GM21529 (cell line): Measurements from ENCODE around the gene GID8.

ENCODE experiments used
- ATAC-seq: cut with Tn5 transposase; IDR thresholded peaks from one replicate; pipeline ENCODE4 v1.9.1; 2021; ENCODE audit not compliant: unreplicated experiment

Gene GID8

DNA sequence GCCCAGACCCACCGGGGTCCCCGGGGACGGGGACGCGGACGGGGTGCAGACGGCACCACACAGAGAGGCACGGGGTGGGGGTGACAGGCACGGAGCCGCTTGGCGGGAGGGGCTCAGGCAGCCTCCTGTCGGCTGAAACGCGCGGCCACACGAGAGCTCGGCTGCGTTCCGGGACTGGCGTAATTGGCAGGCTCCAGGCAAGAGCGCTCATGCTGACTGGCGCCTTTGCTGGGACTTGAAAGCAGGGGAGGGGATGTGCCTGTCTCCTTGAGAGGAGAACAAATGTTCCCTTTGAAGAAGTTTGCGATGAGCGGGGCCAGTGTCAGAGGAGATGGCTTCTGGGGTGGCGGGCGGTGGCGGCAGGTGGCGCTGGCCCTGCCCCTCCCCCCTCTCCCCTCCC, 43.0 kb downstream of the GID8 start:
- ATAC-seq: no peak

DNA sequence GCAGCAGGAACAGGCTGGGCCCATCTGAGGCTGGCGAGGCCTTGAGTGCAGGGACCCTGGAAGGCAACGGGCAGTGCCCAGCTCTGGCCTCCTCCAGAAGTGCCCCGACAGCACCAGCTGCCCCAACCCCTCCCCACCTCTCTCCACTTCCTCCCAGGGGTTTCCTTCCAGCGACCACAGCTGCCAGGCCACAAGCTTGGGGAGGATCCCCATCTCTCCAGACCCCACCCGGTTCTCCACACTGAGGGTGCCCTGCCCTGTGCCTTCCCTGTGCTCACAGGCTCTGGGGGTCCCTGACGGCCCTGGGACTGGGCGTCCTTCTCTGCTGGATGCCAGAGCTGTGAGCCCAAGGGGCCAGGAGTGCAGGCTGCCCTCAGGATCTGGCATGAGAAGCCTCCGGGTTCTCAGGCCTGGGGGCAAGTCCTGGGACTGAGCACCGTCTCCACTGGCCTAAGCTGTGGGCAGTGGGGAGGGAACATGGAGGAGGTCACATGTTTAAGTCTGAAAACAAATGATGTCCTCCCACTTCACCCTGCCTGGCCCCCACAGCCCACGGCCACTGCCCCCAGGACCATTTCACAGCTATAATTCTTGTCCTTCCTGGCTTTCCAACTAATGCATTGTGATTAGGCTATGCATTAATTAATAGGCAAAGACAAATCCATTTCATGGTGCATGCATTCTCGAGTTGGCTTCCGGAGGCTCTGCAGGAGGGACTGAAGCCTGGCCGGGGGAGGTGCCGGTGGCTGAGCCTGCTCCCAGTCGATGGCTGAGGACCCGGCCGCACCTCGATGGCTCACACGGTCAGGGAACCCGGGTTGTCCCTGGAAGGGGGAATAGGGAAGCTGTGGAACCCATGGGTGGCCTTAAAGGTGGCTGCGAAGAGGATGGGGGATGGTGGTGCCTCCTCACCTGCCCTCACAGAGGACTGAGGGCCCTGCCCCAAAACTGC, 44.5 kb downstream of the GID8 start:
- no peak for ATAC-seq

DNA sequence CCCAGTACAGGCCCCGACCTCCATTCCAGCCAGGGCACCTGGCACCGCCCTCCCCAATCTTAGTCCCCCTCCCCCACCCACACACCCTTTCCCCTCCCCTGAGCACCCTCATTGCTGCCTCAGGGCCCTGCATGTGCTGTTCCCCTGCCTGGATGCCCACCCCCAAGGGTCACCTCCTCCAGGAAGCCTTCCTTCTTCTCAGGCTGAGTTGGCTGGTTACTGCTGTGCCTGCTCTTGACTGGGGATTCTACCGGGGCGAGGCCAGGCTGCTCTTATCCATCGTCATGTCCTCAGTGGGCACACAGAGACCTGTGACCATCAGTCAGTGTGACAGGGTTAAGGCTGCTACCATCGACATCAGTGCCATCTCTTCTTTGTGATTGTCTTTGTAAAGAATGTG, 45.3 kb downstream of the GID8 start:
- no peak for ATAC-seq

DNA sequence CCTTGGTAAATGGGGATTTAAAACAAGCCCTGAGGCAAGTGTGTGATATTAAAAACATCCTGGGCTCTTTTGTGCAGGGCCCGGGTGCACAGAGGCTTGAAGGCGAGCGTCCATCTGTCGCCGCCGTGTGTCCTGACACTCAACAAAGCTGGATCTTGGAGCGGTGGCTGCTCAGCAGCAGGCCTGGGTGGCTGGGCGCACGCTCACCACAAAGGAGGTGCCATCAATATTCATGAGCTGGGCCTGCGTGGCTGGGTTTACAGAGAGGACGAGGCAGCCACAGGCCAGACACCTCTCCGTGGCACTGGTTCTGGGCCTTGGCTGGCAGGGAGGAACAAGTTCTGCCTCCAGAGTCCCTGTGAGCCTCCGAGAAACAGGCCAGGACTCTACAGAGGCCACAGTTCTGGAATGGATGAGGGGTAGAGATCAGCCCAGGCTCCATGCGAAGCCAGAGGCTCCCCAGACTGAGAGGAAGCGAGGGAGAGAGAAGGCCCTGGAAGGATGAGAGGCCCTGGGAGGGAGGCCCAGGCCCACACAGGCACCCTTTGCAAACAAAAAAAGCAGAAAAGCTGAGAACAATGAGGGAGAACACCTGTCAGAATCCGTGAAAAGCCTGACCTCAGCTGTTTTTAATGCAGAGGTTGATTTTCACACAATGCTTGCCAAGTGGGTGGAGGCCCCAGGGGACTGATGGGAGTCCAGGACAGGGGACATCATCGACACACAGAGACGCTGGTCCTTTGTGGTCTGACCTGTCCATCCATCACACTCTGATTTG, 46.9 kb downstream of the GID8 start:
- ATAC-seq: no peak

DNA sequence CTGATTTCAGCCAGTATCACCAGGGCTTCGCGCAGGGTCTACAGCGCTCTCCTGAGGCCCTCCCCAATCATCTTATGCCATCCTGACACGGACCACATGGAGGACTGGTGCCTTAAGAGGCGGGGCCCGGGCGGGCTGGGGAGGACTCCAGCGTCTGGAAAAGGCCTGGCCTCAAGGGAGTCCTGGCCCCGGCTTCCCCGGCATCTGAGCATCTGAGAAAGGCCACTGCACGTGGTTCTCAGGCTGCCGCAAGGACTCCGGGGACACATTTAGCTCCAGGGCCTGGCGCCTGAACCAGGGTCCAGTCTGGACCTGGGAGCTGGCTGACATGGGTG, 47.5 kb downstream of the GID8 start:
- no peak for ATAC-seq

DNA sequence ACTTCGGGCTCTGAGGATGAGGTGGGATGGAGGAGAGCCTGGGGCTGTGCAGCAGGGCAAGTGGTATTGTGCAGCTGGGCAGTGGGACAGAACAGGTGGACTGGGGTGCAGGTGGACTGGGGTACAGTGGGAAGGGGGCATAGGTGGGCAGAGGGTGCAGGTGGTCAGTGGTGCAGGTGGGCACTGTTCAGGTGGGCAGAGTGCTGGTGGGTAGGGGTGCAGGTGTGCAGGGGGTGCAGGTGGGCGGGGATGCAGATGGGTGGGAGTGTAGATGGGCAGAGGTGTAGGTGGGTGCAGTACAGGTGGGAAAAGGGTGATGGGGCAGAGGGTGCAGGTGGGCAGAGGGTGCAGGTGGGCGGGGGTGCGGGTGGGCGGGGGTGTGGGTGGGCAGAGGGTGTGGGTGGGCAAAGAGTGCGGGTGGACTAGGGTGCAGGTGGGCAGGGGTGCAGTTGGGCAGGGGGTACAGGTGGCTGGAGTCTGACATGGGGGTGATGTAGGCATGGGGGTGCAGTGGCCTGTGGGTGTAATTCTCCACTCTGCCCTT, 48.4 kb downstream of the GID8 start:
- no peak for ATAC-seq

DNA sequence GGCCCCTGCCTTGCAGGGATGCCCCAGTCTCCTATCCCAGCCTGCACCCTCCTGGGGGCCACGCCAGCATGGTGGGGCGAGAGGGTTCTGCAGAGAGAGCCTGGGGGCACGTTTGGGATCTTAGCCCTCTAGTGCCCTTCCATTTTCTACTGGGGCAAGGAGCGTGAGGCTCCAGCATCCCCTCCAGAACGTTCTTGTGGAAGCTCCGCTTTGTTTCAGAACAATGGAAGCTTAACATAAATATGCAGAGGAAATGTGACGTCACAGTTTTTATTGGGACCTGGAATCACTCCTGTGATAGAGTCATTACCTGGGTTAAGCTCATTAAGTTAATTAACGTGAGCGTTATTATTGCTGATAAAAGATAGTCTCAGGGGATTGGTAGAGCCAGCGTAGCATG, 49.2 kb downstream of the GID8 start:
- ATAC-seq: no peak

DNA sequence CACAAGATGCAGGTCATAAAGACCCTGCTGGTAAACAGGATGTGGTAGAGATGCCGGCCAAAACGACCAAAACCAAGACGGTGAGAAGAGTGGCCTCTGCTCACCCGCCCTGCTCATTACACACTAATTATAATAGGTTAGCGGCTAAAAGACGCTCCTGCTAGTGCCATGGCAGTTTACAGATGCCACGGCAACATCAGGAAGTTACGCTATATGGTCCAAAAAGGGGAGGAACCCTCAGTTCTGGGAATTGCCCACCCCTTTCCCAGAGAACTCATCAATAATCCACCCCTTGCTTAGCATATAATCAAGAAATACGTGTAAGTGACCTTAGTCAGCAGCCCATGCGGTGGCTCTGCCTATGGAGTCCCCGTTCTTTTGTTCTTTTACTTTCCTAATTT, 51.3 kb downstream of the GID8 start:
- no peak for ATAC-seq

DNA sequence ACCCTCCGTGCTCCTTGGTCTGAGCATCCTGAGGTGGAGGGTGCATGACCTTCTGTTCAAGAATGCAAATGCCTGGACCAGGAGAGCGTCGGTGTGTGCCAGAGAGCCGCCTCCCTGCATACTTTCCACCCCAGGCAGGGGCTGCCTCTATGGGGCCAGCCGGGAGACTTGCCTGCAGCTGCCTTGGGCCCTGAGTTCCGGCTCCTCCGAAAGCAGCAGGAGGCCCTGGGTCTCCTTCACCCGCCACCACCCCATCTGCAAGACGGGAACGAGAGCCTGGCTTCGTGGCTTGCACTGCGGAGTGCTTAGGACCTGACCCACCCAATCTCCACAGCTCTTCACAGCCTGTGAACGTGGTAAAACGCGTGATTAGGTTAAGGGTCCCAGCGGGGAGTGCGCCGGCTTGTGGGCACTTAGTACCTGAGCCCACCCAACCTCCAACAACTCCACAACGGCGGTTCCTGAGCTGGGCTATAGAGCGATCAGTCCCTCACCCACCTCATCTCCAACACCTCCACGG, 52.4 kb downstream of the GID8 start:
- ATAC-seq: no peak

DNA sequence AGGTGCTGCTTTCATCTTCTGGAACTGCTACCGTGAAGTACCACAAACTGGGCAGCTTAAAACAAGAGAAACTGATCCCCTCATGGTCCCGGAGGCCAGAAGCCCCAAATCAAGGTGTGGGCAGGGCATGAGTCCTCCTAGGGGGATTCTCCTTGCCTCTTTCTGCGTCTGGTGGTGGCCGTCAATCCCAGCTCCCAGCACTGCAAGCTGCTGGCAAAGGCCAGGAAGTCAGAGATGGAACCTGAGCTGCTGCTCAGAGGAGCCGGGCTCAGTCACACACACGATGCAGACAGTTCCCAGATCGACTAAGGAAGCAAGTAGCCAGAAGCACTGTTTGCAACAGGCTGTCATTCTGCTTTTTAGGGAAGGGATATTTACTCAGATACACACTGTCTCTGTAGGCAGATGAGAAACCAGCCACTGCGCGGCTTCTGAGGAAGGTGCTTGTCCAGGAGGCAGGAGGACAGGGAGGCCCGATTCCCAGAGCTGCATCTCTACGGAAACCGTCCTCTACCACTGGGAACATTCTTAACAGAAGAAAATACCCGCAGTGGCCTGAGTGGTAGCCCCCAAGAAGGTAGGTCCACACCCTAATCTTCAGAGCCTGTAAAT, 53.4 kb downstream of the GID8 start:
- no peak for ATAC-seq

DNA sequence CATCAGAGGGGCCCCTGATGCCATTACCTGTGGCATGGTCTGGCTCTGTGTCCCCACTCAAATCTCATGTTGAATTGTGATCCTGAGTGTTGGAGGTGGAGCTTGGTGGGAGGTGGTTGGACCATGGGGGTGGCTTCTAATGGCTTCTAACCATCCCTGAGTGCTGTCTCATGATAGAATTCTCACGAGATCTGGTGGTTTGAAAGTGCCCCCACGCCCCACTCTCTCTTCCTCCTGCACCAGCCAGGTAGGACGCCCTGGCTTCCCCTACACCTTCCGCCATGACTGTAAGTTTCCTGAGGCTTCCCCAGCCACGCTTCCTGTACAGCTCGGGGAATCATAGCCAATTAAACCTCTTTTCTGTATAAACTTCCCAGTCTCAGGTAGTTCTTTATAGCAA, 53.9 kb downstream of the GID8 start:
- ATAC-seq: no peak

DNA sequence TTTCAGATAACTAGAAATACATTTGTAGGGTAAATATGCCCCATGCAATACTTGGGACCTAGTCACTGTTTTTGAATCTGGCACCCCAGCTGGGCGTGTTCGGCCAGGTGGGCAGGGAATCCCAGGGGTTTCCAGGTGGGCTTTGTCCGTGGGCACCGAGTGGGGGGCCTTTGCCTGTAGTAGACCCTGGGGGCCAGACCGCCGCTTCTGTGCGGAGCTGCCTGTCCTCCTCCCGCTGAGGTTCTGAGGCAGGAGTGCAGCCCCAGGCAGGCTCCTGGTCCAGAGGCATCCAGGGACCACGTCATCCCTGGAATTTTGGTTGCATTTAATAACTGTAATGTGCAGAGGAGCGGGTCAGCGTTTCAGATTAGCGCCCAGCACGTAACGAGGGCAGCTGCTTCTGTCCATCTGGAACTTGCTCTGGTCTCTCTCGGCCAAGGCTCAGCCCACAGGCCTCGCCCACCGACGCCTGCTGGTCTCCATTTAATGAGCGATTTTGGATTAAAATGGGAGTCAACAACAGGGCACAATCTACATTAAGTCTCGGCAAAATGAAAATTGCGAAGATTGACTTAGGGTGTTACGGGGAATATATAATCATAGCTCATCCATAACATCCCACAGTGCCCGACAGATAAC, 56.0 kb downstream of the GID8 start:
- ATAC-seq: no peak

DNA sequence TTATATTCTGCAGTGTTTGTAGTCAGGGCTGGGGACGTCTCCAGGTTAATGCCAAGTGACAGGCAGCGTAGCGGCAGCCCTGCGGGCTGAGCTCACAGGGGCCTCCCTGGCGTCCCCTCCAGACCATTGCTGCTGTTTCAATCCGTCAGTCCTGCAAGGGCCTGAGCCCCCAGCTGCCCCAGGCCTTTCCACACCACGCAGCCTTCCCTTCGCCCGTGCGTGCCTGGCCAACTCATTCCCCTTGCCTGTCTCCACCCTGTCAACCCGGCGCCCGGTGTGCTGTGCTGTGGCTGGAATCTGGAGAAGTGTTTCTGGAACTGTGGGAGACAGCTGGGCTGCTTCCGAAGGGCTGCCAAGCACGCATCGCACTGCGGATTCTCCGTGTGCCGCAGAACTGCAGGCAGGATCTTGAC, 56.9 kb downstream of the GID8 start:
- ATAC-seq: no peak

DNA sequence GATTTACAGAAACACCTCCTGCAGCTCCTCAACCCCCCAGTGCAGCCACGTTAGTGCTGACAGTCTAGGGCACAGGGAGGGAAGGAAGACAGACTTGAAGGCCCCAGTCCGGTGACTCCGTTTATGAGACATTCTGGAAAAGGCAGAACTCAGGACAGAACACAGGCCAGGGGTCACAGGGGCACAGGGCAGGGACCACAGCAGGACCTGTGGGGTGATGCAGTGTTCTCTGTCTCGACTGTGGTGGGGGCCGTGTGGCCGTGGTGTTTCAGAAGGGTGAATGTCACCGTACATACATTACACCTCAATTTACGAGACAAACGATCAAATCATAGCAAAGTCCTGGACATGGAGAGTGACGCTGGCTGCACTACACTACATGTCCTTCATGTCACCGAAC, 57.5 kb downstream of the GID8 start:
- ATAC-seq: no peak

DNA sequence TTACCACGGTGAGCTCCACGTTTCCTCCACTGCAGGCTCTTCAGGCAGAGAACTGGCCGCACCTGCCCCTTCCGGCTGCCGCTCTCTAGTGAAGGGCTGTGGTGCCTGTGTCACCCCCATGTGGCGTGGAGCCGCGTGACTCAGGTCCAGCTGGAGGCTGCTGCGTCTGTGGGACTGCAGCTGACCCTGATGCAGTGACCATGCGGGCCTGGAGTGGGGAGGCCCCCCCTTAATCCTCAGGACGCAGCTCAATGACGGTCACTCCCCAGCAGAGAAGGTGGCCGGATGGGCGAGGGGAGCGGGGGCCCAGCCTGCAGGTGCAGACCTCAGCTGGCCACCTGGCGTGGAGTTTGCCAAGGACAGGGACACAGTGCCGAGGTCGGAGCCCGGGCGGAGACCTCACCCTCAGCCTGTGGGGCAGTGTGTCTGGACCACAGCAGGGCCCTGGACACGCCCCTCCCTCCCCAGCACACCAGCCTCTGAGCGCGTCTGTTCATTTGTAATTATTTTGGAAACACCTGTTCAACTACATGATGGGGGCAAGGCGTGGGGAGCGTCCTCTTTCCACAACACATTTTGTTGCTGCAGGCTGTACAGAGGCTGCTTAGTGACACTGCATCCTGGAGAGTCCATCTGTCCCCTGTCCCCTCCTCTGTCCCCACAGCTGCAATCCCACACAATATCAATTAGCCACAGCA, 58.1 kb downstream of the GID8 start:
- no peak for ATAC-seq

DNA sequence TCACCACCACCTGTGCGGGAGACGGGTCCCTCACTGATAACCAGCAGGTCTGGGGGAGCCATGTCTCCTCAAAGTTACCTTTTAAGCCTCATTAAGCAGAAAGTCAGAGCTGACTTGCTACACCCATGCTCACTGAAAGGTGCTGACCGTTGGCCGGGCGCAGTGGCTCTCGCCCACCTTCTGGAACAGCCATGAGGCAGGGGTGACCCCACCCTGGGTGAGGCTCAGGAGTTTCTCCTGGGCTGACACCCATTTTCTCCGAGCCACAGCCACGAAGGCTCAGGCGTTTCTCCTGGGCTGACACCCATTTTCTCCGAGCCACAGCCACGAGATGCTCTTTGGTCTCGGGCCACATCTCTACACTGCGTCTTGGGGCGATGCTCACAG, 58.6 kb downstream of the GID8 start:
- ATAC-seq: no peak

DNA sequence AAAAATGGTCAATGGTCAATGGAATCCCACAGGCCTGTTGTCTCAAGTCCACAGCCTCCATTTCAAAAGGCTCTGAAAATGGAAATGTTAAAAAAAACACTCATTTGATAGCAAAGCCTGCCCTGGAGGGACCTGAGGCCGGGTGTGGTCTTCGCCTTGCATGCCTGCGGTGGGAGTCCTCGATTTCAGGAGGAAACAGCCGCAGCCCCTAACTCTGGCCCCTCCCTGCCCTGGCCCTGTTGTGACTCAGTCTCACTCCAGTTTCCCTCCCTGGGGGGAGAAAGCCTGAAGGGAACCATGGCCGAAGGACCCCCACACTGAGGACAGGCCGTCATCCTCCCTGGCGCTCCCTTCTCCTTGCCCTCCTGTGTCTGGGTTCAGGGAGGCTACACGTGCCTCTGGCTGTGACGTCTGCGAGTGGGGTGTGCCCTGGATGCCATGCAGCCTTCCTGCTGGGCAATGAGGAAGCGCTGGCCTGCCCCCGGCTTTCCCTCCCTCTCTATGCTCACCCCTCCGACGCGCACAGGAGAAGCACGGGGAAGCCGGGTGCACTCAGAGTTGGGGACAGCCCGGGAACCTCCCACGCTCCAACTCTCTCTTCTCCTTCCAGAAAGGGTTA, 59.6 kb downstream of the GID8 start:
- no peak for ATAC-seq
